Subcutaneous adipose tissue (tissue), 4 donors: ENCODE results near the gene DCLK2. TPM values are rescaled to one million over a fixed set of nuclear protein-coding genes. Genes with fewer than 3 reads are reported as not detected.

Source experiments
- CTCF ChIP-seq: fragments of 450-650 bp; IDR thresholded peaks from one replicate; pipeline ENCODE4 v1.5.1; 2016; ENCODE audit warnings: low read depth, mild to moderate bottlenecking, control low read depth, antibody characterized with exemption, moderate library complexity
- total RNA-seq, 4 donors: library from RNA; depleted of rRNA; stranded (reverse); fragments of >200 nt; gene quantifications; one replicate each; pipeline ENCODE4 v1.1.0, GENCODE V29; 2016

The DCLK2 gene
- total RNA-seq, 4 donors from 2014 or later: 2.4 to 6.2 (median 3.9) TPM

DNA sequence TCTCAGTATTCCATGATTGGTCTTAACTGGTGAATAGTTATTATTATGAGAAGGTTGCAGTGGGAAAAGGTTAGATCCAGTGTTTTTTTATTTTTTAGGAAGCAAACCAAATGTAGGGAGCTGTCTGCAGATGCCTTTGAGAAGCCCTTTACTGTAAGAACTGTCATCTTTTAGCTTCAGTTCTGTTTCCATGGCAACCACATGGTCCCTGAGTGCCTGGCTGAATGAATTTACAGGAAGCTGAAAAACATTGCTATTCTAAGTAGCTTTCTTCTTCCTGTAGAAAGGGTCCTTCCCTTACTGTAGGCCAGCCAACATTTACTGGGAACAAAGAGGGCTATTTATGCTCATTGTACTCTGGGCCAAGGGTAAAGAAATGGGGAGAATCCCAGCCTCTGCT is 103.3 kb downstream of the DCLK2 start:
- TF ChIP-seq CTCF: no peak

- TF ChIP-seq CTCF: no peak
Measured at GRCh38 chr4:150182794-150183193, 104.5 kb downstream of the DCLK2 start.

DNA sequence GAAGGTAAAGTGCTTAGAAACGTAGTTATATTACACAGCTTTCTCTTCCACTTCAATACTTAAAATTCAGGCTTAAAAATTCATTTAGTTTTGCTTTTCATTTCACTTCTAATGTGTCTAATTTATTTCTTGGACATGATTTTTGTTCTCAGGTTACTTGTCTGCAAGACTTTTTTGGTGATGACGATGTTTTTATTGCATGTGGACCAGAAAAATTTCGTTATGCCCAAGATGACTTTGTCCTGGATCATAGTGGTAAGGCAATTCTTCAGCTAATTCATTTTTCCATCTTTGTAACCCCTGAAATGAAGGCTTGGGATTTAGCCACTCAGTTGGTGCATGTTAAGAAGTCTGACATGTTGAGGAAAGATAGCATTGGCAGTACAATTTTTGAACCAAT is 114.7 kb downstream of the DCLK2 start:
- TF ChIP-seq CTCF: no peak

- no peak for TF ChIP-seq CTCF
Measured at GRCh38 chr4:150199056-150199455, 120.8 kb downstream of the DCLK2 start.

- TF ChIP-seq CTCF: no peak
Measured at GRCh38 chr4:150205016-150205415, 126.8 kb downstream of the DCLK2 start.

DNA sequence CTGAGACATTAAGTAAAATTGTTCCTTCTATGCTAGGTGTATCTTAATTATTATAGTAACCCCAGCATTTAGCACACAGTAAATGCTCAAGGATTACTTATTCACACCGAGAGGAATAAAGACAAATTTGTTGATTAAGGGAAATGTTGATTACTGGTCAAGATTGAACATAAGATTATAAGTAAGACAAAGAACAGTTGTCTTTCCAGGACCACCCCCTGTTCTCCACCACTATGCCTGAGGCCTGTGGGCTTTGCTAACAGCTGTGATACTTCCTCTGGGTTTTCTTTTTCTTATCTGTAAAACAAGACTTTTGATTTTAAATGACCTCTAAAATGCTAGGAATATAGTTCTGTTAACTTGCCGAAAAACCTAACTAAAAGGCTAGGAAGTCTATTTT is 128.0 kb downstream of the DCLK2 start:
- TF ChIP-seq CTCF: no peak

GRCh38 chr4:150206954-150207353 is 128.7 kb downstream of the DCLK2 start:
- no peak for TF ChIP-seq CTCF
